SK-N-SH treated with all-trans-retinoic acid at 6 μM for 48 hours (cell line): Measurements from ENCODE around the gene OSBPL3.

Source experiments
- ATAC-seq: fragments of 200-7000 bp; cut with Tn5 transposase; 3 replicates; pipeline ENCODE4 v1.9.1; 2020; ENCODE audit warnings: mild to moderate bottlenecking, moderate library complexity
- ARNTL ChIP-seq: fragments of 450-650 bp; formaldehyde crosslinking; IDR thresholded peaks from 2 replicates; pipeline ENCODE4 v1.5.0; 2020; ENCODE audit warnings: low read depth, mild to moderate bottlenecking, moderate library complexity, borderline replicate concordance
- CSDC2 ChIP-seq: fragments of 250-450 bp; sonication (Bioruptor Pico); IDR thresholded peaks from 2 replicates; pipeline ENCODE4 v1.5.0; 2020; ENCODE audit warnings: mild to moderate bottlenecking, moderate library complexity
- GLIS3 ChIP-seq: fragments of 250-450 bp; sonication (Bioruptor Pico); IDR thresholded peaks from 2 replicates; pipeline ENCODE4 v1.5.0; 2020; ENCODE audit warnings: mild to moderate bottlenecking, moderate library complexity
- ISL1 ChIP-seq: fragments of 250-450 bp; sonication (Bioruptor Pico); IDR thresholded peaks from 2 replicates; pipeline ENCODE4 v2.1.2; 2022; ENCODE audit warnings: mild to moderate bottlenecking, moderate library complexity
- OSR1 ChIP-seq: fragments of 250-450 bp; sonication (Bioruptor Pico); IDR thresholded peaks from 2 replicates; pipeline ENCODE4 v1.8.0; 2022; ENCODE audit warnings: moderate library complexity, mild to moderate bottlenecking, inconsistent platforms
- PPARA ChIP-seq: fragments of 250-450 bp; sonication (Bioruptor Pico); IDR thresholded peaks from 2 replicates; pipeline ENCODE4 v1.5.0; 2020; ENCODE audit warnings: mild to moderate bottlenecking, borderline replicate concordance
- RARB ChIP-seq: fragments of 250-450 bp; sonication (Bioruptor Pico); IDR thresholded peaks from 2 replicates; pipeline ENCODE4 v1.8.0; 2021; ENCODE audit warnings: mild to moderate bottlenecking, moderate library complexity
- SNAI2 ChIP-seq: fragments of 250-450 bp; sonication (Bioruptor Pico); IDR thresholded peaks from 2 replicates; pipeline ENCODE4 v1.5.0; 2020; ENCODE audit warnings: mild to moderate bottlenecking, moderate library complexity
- TCF4 ChIP-seq: fragments of 250-450 bp; sonication (Bioruptor Pico); IDR thresholded peaks from 2 replicates; pipeline ENCODE4 v1.8.0; 2021; ENCODE audit warnings: mild to moderate bottlenecking, moderate library complexity, borderline replicate concordance
- TOX ChIP-seq: fragments of 250-450 bp; sonication (Bioruptor Pico); IDR thresholded peaks from 2 replicates; pipeline ENCODE4 v1.8.0; 2021; ENCODE audit warnings: mild to moderate bottlenecking, moderate library complexity, borderline replicate concordance
- ZC3H10 ChIP-seq: fragments of 250-450 bp; sonication (Bioruptor Pico); IDR thresholded peaks from 2 replicates; pipeline ENCODE4 v1.5.1; 2021; ENCODE audit warnings: mild to moderate bottlenecking, moderate library complexity
- ZFP3 ChIP-seq: fragments of 250-450 bp; sonication (Bioruptor Pico); IDR thresholded peaks from 2 replicates; pipeline ENCODE4 v1.5.0; 2020; ENCODE audit warnings: mild to moderate bottlenecking, moderate library complexity
- ZNF565 ChIP-seq: fragments of 450-650 bp; formaldehyde crosslinking; conservative IDR thresholded peaks from 2 replicates; pipeline ENCODE4 v1.5.0; 2020; ENCODE audit warnings: low read depth, mild to moderate bottlenecking, moderate library complexity
- ZNF70 ChIP-seq: fragments of 450-650 bp; formaldehyde crosslinking; IDR thresholded peaks from 2 replicates; pipeline ENCODE4 v1.5.0; 2020; ENCODE audit warnings: mild to moderate bottlenecking, moderate library complexity
- ZNF8 ChIP-seq: fragments of 450-650 bp; formaldehyde crosslinking; IDR thresholded peaks from 2 replicates; pipeline ENCODE4 v1.5.0; 2020; ENCODE audit warnings: mild to moderate bottlenecking, moderate library complexity
- TF ChIP-seq, protein P1 (sequence below): fragments of 250-450 bp; sonication (Bioruptor Pico); IDR thresholded peaks from 2 replicates; pipeline ENCODE4 v1.5.0; 2020; ENCODE audit warnings: mild to moderate bottlenecking, moderate library complexity
- TF ChIP-seq, protein P2 (sequence below): fragments of 250-450 bp; sonication (Bioruptor Pico); IDR thresholded peaks from 2 replicates; pipeline ENCODE4 v1.8.0; 2021; ENCODE audit warnings: low read depth, mild to moderate bottlenecking, moderate library complexity, borderline replicate concordance
- TF ChIP-seq, protein P3 (sequence below): fragments of 250-450 bp; sonication (Bioruptor Pico); IDR thresholded peaks from 2 replicates; pipeline ENCODE4 v1.5.1; 2021; ENCODE audit warnings: mild to moderate bottlenecking, moderate library complexity

The OSBPL3 gene

DNA sequence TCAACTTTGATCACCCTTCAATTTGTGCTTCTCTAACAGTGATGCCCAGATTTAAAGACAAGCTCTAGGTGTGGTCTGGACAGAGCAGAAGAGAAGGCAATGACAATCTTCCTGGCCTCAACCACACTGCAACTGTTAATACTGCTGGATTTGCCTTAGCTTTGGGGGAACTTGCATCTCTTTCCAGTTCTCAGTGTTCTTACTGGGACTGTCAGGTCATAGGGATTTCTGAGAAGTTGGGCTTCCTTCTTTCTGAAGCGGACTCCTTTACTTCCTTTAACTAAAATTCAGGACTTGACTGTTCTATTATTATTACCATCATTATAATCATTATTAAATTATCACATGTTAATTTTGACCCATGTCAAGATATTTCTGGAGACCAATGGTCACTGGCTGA lies 80.8 kb downstream of the OSBPL3 start (continued):
- TF ChIP-seq, protein P1, sequence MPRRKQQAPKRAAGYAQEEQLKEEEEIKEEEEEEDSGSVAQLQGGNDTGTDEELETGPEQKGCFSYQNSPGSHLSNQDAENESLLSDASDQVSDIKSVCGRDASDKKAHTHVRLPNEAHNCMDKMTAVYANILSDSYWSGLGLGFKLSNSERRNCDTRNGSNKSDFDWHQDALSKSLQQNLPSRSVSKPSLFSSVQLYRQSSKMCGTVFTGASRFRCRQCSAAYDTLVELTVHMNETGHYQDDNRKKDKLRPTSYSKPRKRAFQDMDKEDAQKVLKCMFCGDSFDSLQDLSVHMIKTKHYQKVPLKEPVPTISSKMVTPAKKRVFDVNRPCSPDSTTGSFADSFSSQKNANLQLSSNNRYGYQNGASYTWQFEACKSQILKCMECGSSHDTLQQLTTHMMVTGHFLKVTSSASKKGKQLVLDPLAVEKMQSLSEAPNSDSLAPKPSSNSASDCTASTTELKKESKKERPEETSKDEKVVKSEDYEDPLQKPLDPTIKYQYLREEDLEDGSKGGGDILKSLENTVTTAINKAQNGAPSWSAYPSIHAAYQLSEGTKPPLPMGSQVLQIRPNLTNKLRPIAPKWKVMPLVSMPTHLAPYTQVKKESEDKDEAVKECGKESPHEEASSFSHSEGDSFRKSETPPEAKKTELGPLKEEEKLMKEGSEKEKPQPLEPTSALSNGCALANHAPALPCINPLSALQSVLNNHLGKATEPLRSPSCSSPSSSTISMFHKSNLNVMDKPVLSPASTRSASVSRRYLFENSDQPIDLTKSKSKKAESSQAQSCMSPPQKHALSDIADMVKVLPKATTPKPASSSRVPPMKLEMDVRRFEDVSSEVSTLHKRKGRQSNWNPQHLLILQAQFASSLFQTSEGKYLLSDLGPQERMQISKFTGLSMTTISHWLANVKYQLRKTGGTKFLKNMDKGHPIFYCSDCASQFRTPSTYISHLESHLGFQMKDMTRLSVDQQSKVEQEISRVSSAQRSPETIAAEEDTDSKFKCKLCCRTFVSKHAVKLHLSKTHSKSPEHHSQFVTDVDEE (CRISPR knock-in tag), result no peak
- TF ChIP-seq OSR1, result no peak
- TF ChIP-seq RARB (CRISPR knock-in tag), result no peak
- no peak for TF ChIP-seq ZC3H10 (CRISPR knock-in tag)
- no peak for TF ChIP-seq TOX (CRISPR knock-in tag)

DNA sequence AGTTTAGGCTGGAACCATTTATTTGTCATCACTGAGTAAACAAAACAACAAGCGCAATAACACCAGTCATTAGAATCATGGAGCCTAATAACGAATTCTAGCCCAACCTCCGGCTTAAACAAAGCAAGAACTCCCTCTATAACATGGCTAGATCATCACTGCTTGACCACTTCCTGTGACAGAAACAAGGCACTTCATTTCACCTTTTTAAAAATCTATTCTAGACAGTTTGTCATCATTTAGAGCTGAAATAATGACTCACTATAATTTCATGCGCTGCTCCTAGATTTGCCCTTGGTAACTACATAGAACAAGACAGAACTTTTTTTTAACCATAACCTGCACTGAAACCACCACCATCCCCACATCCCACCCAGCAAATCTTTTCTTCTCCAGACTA lies 81.3 kb downstream of the OSBPL3 start:
- TF ChIP-seq ZNF565 (CRISPR knock-in tag) (no peak), ZC3H10 (CRISPR knock-in tag) (0 out of 2 replicates have a peak, but pooled peaks have one; percentile 25)
- ATAC-seq, result peak; percentile 65

DNA sequence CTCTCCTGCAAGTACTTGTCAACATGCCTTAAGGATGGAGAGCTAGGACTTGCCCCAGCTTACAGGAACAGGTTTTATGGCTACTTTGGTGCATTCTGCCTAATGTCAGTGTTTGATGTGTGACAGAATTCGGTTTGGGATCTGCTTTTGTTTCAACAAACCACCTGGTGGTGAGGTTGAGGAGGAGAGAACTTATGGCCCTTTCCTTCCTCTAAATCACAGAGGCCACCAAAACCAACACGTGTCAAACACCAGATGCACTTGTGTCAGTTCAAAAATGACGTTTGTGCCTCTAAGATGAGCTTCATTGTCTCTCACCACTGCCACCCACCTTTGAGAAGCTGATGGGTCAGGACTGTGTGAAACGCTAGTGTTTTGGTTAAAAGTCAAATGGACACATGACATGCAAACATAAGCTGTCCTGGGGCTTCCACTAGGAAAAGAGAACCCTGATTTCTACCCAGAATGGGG lies 83.9 kb downstream of the OSBPL3 start:
- no peak for TF ChIP-seq RARB (CRISPR knock-in tag)
- TF ChIP-seq, protein P1 (CRISPR knock-in tag), result no peak
- no peak for TF ChIP-seq ZNF70
- no peak for TF ChIP-seq PPARA (CRISPR knock-in tag)
- no peak for TF ChIP-seq ARNTL
- TF ChIP-seq ZNF8 (CRISPR knock-in tag), result no peak
- no peak for TF ChIP-seq GLIS3 (CRISPR knock-in tag)
- TF ChIP-seq SNAI2 (CRISPR knock-in tag), result no peak
- no peak for TF ChIP-seq ZC3H10 (CRISPR knock-in tag)
- TF ChIP-seq TCF4, result no peak
- no peak for TF ChIP-seq ISL1
- TF ChIP-seq ZFP3, result no peak
- TF ChIP-seq TOX (CRISPR knock-in tag), result no peak
- no peak for TF ChIP-seq OSR1
- TF ChIP-seq, protein P2, sequence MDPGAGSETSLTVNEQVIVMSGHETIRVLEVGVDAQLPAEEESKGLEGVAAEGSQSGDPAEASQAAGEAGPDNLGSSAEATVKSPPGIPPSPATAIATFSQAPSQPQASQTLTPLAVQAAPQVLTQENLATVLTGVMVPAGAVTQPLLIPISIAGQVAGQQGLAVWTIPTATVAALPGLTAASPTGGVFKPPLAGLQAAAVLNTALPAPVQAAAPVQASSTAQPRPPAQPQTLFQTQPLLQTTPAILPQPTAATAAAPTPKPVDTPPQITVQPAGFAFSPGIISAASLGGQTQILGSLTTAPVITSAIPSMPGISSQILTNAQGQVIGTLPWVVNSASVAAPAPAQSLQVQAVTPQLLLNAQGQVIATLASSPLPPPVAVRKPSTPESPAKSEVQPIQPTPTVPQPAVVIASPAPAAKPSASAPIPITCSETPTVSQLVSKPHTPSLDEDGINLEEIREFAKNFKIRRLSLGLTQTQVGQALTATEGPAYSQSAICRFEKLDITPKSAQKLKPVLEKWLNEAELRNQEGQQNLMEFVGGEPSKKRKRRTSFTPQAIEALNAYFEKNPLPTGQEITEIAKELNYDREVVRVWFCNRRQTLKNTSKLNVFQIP (CRISPR knock-in tag), result no peak
- peak; percentile 22 for ATAC-seq

DNA sequence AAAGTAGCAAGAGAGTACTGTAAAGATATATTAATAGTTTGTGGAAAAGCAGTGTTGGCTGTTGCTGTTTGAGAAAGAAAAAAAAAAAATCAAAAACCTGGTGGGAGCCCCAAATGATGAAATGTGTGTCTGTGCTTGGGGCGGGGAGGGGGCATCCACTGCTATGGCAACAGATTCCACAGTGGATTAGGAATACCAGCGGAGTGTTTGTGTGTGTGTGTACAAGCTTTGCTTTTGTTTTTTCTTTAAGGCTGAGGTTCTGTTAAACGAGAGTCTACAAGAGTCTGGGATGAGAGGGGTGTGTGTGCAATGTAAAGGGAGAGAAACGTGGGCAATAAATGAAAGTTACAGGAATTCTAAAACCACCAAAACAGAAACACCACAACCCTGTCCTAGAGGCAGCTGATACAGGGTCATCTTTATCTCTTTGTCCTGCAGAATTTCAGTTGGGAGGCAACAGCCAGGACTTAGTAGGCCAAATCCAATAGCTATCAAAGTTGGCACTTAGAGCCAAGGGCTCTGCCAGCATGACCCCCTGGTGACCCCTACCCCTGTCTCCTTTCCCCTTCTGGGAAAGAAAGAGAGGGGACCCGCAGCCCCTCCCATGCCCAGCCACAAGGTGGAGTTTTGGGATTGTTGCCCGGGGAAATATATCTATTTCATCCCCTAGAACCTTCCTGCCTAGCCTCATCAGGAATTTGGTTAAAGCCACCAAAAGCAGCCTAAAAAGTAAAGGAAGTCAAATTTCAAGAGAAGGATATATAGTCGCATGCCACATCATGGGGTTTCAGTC lies 85.4 kb downstream of the OSBPL3 start:
- ATAC-seq, result peak; percentile 67
- TF ChIP-seq, protein P3, sequence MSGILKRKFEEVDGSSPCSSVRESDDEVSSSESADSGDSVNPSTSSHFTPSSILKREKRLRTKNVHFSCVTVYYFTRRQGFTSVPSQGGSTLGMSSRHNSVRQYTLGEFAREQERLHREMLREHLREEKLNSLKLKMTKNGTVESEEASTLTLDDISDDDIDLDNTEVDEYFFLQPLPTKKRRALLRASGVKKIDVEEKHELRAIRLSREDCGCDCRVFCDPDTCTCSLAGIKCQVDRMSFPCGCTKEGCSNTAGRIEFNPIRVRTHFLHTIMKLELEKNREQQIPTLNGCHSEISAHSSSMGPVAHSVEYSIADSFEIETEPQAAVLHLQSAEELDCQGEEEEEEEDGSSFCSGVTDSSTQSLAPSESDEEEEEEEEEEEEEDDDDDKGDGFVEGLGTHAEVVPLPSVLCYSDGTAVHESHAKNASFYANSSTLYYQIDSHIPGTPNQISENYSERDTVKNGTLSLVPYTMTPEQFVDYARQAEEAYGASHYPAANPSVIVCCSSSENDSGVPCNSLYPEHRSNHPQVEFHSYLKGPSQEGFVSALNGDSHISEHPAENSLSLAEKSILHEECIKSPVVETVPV (CRISPR knock-in tag), result no peak
- no peak for TF ChIP-seq ARNTL
- TF ChIP-seq, protein P2 (CRISPR knock-in tag), result no peak
- TF ChIP-seq CSDC2 (CRISPR knock-in tag), result no peak
- TF ChIP-seq TOX (CRISPR knock-in tag), result no peak
- no peak for TF ChIP-seq SNAI2 (CRISPR knock-in tag)
